MCF 10A (cell line): Measurements from ENCODE around the gene GNG4. TPM values are rescaled to one million over a fixed set of nuclear protein-coding genes. Genes with fewer than 3 reads are reported as not detected.
"Not testable (repeated sequence)": the region's sequence is repeated elsewhere in the genome, so short reads cannot be mapped to it uniquely, and the experiment has no call there.

ENCODE experiments used
- BruUV-seq: library from RNA; stranded (reverse); fragments of 400-500 nt; replicated peaks from 2 replicates; lab custom pipeline; 2021; lab: Mats Ljungman, UMichigan
- CTCF ChIA-PET: fragments of 300-600 bp; sonication (Branson Sonifier 250); formaldehyde crosslinking; extraction: SDS; loops from one replicate; lab custom pipeline; 2021; ENCODE audit warnings: antibody characterized with exemption, inconsistent platforms; lab: Yijun Ruan, JAX
- POLR2A ChIA-PET: fragments of 300-600, 350-650 bp; sonication (Branson Sonifier 250); formaldehyde crosslinking; extraction: SDS; loops from one replicate; lab custom pipeline; 2020; ENCODE audit warnings: antibody characterized with exemption, inconsistent platforms; lab: Yijun Ruan, JAX
- DNase-seq: peaks from one replicate; pipeline ENCODE4 v3.0.0-alpha.2; 2018; ENCODE audit not compliant: unreplicated experiment
- H3K27ac Mint-ChIP-seq: one replicate; pipeline ENCODE4 v1.8.0; 2022; ENCODE audit warnings: mild to moderate bottlenecking, low read depth, mixed read lengths; ENCODE audit not compliant: unreplicated experiment
- H3K27me3 Mint-ChIP-seq: one replicate; pipeline ENCODE4 v1.8.0; 2022; ENCODE audit warnings: mixed read lengths; ENCODE audit not compliant: insufficient read depth, unreplicated experiment
- H3K36me3 Mint-ChIP-seq: one replicate; pipeline ENCODE4 v1.8.0; 2022; ENCODE audit warnings: mild to moderate bottlenecking, moderate library complexity, mixed read lengths; ENCODE audit not compliant: insufficient read depth, unreplicated experiment
- H3K4me1 Mint-ChIP-seq: one replicate; pipeline ENCODE4 v1.8.0; 2022; ENCODE audit warnings: mixed read lengths; ENCODE audit not compliant: insufficient read depth, unreplicated experiment
- H3K4me3 Mint-ChIP-seq: one replicate; pipeline ENCODE4 v1.8.0; 2022; ENCODE audit warnings: mild to moderate bottlenecking, moderate library complexity, mixed read lengths; ENCODE audit not compliant: unreplicated experiment
- H3K9me3 Mint-ChIP-seq: one replicate; pipeline ENCODE4 v1.8.0; 2022; ENCODE audit warnings: mixed read lengths; ENCODE audit not compliant: unreplicated experiment
- intact Hi-C: fragments of 100-400 bp; cut with micrococcal nuclease; formaldehyde crosslinking; loops from 2 replicates; pipeline ENCODE4 v1.14.1; 2022
- total RNA-seq: library from RNA; stranded (reverse); gene quantifications from 2 replicates; pipeline ENCODE4 v1.2.3, GENCODE V29; 2022
- TF ChIP-seq, protein P1 (sequence below): fragments of 200-600 bp; IDR thresholded peaks from one replicate; pipeline ENCODE4 v1.8.0; 2022; ENCODE audit warnings: antibody characterized with exemption, mild to moderate bottlenecking; ENCODE audit not compliant: unreplicated experiment

Gene GNG4
- total RNA-seq, 1 experiment from 2014 or later, result 3.0 TPM

DNA sequence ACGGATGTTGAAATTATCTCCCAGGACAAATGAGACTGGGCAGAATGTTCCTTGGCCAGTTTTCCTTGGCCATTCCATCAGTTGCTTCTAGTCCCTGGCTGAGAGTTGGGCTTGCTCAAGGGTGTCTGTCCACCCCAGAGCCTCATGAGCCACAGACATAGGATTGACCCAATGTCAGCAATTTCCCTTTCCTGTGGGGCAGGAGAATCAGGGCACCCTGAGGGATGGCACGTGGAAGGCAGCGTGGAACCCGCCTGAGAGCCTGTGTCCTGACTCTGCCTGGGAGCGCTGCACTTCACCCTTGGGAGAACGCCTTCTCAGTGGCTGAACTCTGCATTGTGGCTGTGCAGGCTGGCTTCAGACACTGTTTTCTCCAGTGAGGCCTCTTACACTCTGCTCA is 74.0 kb downstream of the GNG4 start:
- H3K9me3 Mint-ChIP-seq, result no peaks in the 10 kb centered on the region
- no peaks in the 10 kb centered on the region for H3K27me3 Mint-ChIP-seq
- BruUV-seq, result no TSS peak
- H3K36me3 Mint-ChIP-seq, result no peaks in the 10 kb centered on the region
- H3K4me3 Mint-ChIP-seq, result no peak overlapping the region
- TF ChIP-seq, protein P1, sequence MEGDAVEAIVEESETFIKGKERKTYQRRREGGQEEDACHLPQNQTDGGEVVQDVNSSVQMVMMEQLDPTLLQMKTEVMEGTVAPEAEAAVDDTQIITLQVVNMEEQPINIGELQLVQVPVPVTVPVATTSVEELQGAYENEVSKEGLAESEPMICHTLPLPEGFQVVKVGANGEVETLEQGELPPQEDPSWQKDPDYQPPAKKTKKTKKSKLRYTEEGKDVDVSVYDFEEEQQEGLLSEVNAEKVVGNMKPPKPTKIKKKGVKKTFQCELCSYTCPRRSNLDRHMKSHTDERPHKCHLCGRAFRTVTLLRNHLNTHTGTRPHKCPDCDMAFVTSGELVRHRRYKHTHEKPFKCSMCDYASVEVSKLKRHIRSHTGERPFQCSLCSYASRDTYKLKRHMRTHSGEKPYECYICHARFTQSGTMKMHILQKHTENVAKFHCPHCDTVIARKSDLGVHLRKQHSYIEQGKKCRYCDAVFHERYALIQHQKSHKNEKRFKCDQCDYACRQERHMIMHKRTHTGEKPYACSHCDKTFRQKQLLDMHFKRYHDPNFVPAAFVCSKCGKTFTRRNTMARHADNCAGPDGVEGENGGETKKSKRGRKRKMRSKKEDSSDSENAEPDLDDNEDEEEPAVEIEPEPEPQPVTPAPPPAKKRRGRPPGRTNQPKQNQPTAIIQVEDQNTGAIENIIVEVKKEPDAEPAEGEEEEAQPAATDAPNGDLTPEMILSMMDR, result no peak
- intact Hi-C loops, result no loop called here
- ChIA-PET POLR2A (no interaction called here), CTCF (interaction anchor here (0.6 to 0.7 kb wide), 2 partner anchors 26 to 697 kb away, joined by 3 read pairs; no protein-coding TSS in a partner anchor)
- H3K27ac Mint-ChIP-seq, result no peak overlapping the region
- DNase-seq, result no peak
- no peaks in the 10 kb centered on the region for H3K4me1 Mint-ChIP-seq

DNA sequence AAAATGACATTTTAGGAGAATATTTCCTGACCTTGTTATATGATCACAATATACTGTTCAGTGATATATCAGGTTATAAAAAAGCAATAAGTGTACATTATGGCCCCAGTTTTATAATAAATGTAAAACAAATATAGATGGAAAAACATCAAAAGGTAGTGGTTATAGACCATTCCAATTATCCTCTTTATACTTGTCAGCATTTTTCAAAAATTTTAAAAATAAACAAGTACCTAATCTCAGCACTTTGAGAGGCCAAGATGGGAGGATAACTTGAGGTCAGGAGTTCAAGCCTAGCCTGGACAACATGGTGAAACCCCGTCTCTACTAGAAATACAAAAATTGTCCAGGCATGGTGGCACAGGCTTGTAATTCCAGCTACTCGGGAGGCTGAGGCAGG is 75.7 kb downstream of the GNG4 start:
- Mint-ChIP-seq H3K4me3 (no peak overlapping the region), H3K9me3 (no peaks in the 10 kb centered on the region), H3K27me3 (no peaks in the 10 kb centered on the region), H3K27ac (no peak overlapping the region), H3K4me1 (no peaks in the 10 kb centered on the region), H3K36me3 (no peaks in the 10 kb centered on the region)
- CTCF ChIA-PET, result interaction anchor here (0.6 to 1.0 kb wide), 2 partner anchors 157 to 398 kb away, joined by 3 to 4 read pairs; no protein-coding TSS in a partner anchor
- POLR2A ChIA-PET, result no interaction called here
- TF ChIP-seq, protein P1, result no peak
- intact Hi-C loops, result no loop called here
- DNase-seq, result no peak
- no TSS peak for BruUV-seq

DNA sequence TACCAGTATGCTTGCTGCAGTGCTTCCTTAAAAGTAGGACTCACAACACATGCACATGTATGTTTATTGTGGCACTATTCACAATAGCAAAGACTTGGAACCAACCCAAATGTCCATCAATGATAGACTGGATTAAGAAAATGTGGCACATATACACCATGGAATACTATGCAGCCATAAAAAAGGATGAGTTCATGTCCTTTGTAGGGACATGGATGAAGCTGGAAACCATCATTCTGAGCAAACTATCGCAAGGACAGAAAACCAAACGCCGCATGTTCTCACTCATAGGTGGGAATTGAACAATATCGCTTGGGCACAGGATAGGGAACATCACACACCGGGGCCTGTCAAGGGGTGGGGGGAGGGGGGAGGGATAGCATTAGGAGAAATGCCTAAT is 76.6 kb downstream of the GNG4 start:
- POLR2A ChIA-PET, result interaction anchor here (0.7 kb wide), 1 partner anchor 11 kb away, joined by 3 read pairs; no protein-coding TSS in a partner anchor
- H3K27me3 Mint-ChIP-seq, BruUV-seq, H3K9me3 Mint-ChIP-seq, intact Hi-C loops, CTCF ChIA-PET, H3K27ac Mint-ChIP-seq, H3K4me1 Mint-ChIP-seq, DNase-seq, H3K4me3 Mint-ChIP-seq, H3K36me3 Mint-ChIP-seq: not testable (repeated sequence)

DNA sequence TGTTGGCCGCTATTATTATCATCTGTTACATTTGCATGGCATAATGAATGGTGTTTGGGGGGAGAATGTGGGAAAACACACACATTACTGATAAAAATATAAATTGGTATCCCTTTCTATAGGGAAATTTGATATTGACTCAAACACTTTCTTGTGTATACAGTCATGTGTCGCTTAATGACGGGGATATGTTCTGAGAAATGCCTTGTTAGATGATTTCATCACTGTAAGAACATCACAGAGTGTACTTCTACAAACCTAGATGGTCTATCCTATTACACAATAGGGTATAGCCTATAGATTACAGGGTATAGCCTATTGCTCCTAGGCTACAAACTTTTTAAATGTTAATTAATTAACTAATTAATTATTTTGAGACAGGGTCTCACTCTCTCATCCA is 78.1 kb downstream of the GNG4 start:
- intact Hi-C loops, result no loop called here
- CTCF ChIA-PET, result interaction anchor here (0.6 to 1.2 kb wide), 4 partner anchors 17 to 205 kb away, joined by 3 to 4 read pairs (median 3); no protein-coding TSS in a partner anchor
- H3K36me3 Mint-ChIP-seq, result no peaks in the 10 kb centered on the region

More for the DNA sequence above, 78.1 kb downstream of the GNG4 start:
- TF ChIP-seq, protein P1, result no peak
- POLR2A ChIA-PET, result no interaction called here
- no peaks in the 10 kb centered on the region for H3K9me3 Mint-ChIP-seq
- BruUV-seq, result no TSS peak
- no peaks in the 10 kb centered on the region for H3K27me3 Mint-ChIP-seq
- no peaks in the 10 kb centered on the region for H3K4me1 Mint-ChIP-seq
- no peak overlapping the region for H3K4me3 Mint-ChIP-seq
- DNase-seq, result no peak
- H3K27ac Mint-ChIP-seq, result no peak overlapping the region
